EH (cell line): ENCODE results near the gene ING1.
"Not testable (repeated sequence)": the region's sequence is repeated elsewhere in the genome, so short reads cannot be mapped to it uniquely, and the experiment has no call there.

ENCODE experiments used
- DNase-seq: peaks from one replicate; pipeline ENCODE4 v3.0.0-alpha.2; 2015; ENCODE audit warnings: low read depth

The ING1 gene

DNA sequence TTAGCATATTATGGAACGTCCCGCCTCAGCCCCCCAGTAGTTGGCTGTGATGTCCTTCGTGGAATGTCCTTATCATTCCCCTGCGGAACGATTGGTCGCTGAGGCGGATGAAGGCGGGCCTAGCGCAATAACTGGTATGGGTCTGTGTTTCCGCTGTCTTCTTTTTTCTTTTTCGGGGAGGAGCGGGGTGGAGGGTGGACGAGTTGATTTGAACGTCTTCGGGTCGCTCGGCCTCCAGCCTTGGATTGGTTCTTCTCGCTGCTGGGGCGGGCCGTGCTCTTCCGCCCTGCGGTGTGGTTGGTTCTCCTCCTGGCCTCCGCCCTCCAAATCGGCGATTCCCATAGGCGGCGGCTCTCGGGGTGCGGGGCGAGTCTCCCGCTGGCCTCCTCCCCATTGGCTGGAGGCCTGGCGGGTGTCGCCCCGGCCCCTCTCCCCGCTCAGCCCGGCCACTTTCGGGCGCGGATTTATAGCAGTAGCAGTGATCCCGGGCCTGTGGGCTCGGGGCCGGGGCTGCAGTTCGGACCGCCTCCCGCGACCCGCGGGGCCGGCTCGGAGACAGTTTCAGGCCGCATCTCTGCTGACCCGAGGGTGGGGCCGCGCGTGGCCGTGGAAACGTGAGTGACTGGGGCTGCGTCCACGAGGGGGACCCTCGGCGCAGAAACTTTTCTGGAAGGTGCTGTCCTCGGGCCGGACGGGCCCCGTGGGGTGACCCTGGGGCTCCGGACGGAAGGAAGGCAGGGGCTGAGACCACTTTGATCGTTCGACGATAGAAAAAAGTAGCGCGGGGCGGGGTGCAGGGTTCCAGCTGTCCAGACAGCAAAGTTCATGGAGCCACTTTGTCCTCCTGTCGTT is 2.1 kb downstream of the ING1 start:
- DNase-seq: peak; percentile 100

DNA sequence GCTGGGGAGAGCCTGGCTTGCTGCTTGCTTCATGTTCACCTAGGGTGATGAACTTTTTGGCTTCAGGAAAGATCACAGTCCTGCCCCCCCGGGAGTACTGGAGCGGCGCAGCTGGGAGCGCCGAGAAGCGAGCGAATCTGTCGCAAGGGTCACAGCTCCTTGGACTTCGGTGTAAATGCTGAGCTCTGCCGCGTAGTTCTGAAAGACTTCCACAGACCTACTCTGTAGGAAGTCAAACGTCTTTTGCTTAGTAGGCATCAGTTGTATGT is 2.7 kb downstream of the ING1 start:
- DNase-seq: peak; percentile 25

DNA sequence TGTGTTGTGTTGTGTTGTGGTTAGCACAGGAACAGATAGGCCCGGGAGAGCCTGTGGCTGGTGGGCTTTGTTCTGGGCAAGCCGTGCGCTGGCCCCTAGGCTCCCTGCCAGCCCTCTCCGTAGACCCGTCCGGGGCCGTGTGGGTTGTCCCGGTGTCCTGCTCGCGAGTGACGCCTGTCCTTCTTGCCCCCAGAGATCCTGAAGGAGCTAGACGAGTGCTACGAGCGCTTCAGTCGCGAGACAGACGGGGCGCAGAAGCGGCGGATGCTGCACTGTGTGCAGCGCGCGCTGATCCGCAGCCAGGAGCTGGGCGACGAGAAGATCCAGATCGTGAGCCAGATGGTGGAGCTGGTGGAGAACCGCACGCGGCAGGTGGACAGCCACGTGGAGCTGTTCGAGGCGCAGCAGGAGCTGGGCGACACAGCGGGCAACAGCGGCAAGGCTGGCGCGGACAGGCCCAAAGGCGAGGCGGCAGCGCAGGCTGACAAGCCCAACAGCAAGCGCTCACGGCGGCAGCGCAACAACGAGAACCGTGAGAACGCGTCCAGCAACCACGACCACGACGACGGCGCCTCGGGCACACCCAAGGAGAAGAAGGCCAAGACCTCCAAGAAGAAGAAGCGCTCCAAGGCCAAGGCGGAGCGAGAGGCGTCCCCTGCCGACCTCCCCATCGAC is 5.7 kb downstream of the ING1 start:
- DNase-seq: no peak

DNA sequence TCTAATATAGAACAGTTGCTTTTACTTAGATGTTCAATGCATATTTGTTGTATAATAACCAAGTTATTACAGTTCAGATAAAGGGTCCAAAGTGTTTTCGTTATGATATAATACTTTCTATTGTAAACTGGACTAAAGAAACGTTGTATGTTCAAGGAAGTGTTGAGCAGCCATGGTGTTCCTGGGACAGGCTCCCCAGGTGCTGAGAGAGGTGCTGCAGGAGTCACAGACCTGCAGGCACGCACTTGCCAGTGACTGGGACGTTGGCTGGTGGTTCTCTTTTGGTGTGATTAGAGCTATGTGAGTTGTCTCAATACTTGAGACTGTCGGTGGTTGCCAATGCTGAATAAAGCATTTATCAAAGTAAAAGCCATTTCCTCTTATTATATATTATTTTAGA is 9.5 kb downstream of the ING1 start:
- no peak for DNase-seq

DNA sequence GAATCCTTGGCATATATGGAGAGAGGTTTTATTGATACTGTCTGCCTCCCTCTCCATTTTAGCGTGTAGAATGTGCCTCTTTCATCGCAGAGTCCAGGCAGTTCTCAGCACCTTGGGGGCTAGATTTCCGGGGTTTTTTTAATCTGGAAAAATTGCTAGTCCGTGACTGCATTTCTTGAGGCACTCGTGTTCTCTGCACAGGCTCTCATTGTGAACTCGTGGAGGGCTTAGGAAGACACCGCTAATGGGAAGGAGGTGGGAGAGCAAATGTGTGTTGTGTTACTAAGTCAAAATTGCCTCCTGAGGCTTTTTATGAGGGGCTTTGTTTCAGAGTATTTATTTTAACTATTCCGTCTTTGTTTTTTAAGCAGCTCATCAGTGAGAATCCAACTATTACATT is 10.1 kb downstream of the ING1 start:
- DNase-seq: peak; percentile 42

DNA sequence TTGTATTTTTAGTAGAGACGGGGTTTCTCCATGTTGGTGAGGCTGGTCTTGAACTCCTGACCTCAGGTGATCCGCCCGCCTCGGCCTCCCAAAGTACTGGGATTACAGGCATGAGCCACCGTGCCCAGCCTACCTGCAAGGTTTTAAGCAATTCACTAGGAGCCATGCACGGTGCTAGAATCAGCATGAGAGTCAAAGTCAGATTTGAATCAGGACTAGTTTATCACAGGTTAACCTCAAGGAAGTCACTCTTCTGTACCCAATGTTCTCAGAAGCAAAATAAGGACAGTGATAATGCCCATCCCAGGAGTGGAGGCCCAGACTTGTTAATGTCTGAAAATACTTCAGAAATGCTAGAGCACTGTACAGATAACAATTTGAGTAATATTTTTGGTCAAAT is 12.7 kb downstream of the ING1 start:
- not testable (repeated sequence) for DNase-seq

DNA sequence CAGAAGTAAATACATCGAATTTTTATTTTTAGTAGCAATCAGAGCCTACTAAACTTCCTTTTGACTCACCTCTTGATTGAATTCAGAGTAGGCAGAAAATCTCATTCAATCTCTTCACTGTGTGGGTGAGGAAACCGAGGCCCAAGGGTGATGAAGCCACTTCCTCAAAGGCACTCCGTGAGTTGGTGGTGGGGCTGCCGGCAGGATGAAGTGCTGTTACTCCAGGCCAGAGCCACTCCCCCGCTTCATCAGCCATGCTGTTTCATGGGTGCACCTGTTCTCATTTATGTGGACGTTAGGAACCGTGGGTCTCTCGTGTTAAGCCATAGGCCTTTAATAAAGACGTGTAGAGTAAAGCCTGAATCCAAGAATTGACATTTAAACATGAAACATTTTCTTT is 13.2 kb downstream of the ING1 start:
- DNase-seq: no peak

DNA sequence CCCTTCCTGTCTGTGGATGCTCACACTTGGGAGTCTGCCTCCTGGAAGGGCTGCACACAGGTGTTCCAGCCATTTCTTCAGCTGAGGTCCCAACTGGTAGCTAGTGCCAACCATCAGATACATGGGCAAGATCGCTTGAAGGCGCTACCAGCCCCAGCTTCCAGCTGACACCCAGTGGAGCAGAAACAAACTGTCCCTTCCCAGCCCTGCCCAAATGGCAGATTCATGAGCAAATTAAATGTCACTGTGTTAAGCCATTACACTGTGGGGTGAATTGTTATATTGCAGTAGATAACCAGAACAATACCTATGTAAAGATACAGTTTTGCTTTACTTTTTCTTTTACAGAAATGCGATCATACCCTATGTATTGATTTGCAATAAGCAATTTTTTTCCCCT is 17.6 kb downstream of the ING1 start:
- no peak for DNase-seq

DNA sequence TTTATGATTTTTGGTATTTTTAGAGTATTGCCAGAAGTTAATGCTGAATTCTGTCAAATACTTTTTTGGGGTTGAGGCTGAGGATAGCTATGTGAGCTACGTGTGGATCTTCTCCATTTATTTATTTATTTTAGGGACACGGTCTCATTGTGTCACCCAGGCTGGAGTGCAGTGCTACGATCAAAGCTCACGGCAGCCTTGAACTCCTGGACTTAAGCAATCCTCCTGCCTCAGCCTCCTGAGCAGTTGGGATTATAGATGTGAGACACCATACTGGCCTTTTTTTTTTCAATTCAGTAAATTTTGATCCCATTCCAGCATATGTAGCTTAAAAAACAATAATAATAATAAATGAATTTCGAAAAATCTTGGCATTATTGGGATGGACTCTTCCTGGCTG is 21.1 kb downstream of the ING1 start:
- DNase-seq: no peak

DNA sequence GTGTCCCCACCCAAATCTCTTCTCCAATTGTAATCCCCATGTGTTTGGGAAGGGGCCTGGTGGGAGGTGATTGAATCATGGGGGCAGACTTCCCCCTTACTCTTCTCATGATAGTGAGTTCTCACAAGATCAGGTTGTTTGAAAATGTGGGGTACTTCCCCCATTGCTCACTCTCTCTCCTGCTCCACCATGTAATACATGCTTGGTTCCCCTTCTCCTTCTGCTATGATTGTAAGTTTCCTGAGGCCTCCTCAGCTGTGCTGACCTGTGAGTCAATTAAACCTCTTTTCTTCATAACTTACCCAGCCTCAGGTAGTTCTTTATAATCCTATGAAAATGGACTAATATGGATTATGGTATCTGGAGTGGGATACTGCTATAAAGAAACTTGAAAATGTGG is 24.1 kb downstream of the ING1 start:
- DNase-seq: no peak

DNA sequence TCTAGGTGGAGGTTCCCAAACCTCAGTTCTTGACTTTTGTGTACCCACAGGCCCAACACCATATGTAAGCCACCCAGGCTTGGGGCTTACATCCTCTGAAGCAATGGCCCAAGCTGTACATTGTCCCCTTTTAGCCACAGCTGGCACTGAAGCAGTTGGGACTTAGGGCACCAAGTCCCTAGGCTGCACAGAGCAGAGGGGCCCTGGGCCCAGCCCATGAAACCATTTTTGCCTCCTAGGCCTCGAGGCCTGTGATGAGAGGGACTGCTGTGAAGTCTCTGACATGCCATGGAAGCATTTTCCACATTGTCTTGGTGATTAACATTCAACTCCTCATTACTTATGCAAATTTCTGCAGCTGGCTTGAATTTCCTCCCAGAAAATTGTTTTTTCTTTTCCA is 30.2 kb downstream of the ING1 start:
- no peak for DNase-seq

DNA sequence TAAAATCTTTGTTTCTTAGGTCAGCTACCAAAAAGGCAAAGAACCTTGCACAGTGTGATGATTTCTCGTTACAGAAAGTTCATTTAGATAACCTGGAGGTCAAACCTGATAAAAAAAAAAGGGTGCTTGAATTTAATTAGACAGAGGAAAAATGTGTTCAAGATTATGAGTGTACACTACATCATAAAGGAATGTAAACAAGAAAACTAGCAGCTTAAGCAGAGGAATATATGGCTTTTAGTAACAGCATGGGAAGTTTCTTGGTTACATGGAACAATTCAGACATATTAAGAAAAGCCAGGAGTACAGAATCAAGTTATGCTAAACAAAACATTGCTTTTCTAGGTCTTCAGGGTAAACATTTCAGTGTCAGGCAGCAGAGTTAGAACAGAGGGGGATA is 32.9 kb downstream of the ING1 start:
- DNase-seq: peak; percentile 30

DNA sequence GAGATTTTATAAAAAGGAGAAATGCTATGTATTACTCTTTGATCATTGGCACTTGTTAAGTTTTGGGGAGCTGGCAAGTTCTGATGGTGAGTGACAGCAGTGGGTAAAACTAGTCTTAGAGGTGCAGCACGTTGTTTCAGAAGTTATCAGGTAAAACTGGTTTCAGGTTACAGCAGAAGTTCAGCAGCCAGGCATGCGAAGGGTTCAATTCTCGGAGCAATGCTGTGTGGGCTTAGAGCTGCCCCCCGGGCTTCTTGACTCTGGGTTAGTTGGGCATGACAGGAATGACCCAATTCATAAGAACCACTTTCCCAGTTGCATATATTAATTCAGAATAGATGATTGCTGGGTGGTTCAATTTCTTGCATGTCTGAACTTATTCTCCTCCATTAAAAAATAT is 34.8 kb downstream of the ING1 start:
- no peak for DNase-seq

DNA sequence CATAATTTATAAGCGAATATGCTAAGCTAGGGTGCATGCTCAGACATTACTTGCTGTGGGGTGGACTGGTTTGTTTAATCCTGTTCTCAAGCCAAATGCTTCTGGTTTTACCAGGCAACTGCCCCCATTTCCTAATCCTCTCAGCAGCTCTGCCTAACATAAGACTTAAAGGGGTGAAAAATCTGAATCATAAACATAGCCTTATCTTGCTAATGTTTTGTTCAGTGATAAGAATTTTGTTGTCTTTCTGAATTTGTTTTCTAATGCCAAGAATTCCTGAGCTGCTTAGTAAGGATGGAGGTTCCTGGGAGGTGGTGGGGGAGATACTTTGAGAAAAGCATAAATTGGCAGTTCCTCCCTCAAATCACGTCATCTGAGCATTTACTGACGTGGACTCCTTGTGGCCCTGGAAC is 42.7 kb downstream of the ING1 start:
- peak; percentile 64 for DNase-seq

DNA sequence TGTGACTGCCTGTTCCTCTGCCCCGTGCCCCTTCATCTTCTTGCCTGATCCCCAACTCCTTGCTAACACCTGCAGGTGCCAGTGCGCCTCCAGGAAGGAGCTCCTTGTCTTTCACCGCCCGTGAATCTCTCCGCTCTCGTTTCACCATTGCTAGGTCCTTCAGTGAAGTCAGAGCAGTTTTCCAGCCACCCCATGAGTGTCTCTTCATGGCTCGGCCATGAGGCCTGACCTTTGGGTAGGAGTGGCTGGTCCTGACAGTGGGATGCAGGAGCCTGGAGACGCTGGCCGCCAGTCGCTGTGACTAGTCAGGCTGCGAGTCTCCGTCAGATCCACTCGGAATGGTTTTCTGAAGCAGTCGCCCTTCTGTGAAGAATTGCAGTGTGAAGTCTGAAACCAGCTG is 43.8 kb downstream of the ING1 start:
- DNase-seq: no peak

DNA sequence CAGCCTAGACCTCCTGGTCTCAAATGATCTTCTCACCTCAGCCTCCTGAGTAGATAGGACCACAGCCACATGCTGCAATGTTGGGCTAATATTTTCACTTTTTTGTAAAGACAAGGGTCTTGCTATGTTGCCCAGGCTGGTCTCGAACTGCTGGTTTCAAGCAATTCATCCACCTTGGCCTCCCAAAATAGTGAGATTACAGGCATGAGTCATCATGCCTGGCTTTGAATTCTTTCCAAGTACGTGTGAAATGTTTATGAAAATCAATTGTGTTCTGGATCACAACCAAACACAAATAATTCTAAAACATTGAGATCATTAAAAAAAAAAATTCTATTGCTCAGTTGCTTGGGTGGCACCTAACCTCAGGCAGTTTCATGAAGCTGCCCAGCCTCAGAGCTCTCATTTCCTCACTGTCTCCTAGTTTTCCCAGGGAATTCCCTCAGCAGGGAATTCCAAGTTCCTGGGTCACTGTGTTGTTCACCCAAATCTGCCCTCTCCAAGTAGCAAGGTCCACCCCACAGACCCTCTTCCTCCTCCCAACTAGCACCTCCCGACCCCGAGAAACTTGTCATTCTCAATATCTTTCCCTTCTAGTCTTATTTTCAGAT is 44.8 kb downstream of the ING1 start:
- peak; percentile 53 for DNase-seq

DNA sequence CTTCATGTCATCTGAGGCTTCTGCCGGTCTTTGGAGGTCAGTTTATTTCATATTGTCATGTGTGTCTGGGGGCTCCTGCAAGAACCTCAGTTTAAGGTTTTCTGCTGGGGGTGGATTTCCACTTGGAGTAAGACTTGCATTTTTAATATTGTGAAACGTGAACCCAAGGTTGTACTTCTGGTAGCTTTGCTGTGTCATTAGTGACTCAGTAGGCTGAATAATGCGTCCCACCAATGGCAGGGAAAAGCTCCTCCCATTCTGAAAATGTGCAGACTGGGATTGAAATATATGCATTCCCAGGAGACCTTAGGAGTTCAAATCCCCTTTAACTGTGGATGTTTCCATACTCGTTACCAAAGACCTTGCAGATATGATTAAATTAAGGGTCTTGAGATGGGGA is 46.2 kb downstream of the ING1 start:
- DNase-seq: peak; percentile 49

DNA sequence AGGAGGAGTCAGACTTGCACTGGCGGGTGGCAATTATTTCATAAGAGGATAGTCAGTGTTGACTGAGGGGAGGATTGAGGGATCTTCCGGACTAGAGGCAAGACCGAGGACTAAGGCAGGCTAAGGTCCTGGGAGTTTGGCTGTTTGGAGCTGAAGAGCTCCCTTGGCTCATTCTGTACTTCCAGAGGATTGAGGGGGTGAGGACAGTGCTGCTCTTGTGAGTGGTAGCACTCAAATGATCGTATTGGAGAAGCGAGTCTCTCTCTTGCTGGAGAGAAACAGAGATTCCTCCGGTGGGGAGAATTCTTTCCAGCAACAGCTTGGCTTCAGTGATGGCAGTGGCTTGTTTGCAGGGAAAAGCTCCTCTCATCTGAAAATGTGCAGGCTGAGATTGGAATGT is 47.1 kb downstream of the ING1 start:
- no peak for DNase-seq

DNA sequence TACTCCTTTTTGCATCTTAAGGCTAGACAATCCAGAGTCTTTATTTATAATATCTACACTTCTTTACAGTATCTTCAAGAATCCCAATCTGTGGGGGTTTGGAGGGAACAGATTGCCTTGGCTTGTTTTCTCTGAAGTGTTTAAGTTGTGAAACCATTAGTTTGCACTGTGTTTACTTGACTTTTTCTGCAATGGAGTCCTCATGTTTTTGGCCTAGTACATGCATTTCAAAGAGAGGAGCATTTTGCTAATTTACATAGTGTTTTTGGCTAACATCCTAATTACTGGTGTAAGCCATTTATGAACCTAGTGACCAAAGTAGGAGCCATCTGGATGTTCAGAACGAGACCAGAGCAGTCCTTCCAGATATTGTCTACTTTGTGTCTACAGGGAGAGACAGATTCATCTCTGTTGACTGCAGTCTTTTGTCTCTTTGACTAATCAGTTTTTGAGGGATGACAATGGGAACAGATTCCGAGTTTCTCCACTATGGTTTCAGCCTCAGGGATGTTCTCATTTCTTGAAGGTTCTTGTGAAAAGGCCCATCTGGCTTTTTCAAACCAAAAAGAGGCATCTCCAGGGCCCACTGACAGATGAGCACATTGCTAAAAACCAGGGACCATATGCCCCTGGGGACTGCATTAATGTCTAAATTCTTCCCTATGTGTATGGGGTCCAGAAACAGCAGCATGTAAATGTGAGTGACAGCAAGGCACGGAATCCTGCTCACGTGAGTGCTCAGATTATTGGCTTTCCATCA is 53.4 kb downstream of the ING1 start:
- no peak for DNase-seq

DNA sequence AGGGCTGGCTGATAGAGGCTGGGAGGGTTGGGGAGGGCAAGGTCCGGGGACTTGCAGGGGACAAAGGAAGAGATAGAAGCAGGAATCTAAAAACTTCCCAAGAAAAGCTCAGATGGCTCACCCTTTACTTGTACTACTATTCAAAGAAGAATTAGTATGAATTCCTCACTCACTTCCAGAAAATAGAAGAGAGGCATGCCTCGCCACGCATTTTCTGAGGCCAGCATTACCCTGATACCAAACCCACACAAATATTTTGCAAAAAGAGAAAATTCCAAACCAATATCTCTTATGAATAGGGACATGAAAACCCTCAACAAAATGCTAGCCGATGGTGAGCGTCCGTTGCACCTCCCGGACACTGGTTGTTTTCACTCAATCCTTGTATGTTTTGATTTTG is 54.0 kb downstream of the ING1 start:
- no peak for DNase-seq

DNA sequence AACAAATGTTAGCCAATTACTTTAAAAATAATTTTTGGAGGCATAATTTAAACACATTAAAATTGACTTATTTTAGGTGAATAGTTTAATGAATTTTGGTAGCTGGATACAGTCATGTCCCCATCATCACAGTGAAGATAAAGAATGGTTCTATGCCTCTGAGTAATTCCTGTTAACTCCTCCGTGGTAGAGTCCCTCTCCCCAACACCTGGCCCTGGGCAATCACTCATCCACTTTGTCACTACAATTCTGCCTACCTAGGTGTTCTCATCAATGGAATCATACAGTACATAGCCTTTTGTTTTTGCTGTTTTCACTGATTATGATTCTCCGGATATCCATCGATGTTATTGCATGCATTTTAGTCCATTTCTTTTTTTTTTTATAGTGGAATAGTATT is 55.6 kb downstream of the ING1 start:
- DNase-seq: no peak

DNA sequence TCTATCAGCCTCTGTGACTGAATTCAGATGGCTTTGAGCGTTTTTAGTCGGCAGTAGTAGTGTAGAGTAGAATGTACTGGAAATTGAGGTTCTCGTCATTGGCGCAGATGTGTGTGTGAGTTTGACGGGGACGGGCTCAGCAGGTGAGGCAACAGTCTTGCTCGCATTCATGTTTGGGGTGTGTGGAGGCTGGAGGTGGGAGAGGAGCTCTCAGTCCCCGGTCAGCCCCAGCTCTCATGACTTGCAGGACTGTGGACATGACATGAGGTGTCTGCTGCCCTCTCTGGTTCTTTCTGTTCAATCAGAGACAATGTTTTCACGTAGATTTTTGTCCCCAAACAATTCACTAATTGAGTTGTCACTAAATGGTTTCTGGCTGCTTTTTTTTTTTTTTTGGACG is 57.2 kb downstream of the ING1 start:
- no peak for DNase-seq

DNA sequence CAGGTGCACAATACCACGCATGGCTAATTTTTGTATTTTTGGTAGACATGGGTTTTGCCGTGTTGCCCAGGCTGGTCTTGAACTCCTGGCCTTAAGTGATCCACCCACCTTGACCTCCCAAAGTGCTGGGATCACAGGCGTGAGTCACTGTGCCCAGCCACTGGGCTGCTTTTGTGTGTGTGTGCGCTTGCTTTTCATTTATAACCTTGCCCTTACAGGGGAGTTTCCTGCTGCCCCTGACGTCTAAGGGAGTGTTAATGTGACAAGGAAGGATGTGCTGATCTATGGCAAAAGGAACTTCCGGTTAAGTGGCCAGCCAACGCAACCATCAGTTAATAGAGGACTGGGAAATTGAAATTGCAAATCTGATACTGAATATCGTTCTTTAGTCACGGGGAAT is 57.7 kb downstream of the ING1 start:
- peak; percentile 20 for DNase-seq
